ENCODE measurements around the gene RPA1. TPM values are rescaled to one million over a fixed set of nuclear protein-coding genes. Genes with fewer than 3 reads are reported as not detected.

The RPA1 gene
- total RNA-seq, 4 donors from 2014 or later: 24.0 to 37.2 (median 26.4) TPM

- 87 to 89% methylated on average over 25 of the region's 25 CpGs for WGBS, 2 donors
- Histone ChIP-seq H3K4me3 (replicated peaks in 1 of 3) (no peak overlapping the region), H3K27me3 (no peaks in the 10 kb centered on the region), H3K9me3 (no peaks in the 10 kb centered on the region), H3K36me3 (peaks cover 35 to 46% of the 10 kb centered on the region in 2 donors), H3K27ac (no peak overlapping the region), H3K4me1 (no peaks in the 10 kb centered on the region)
- intact Hi-C loops (cut with DNase I): no loop called here
- no peak for DNase-seq
- TF ChIP-seq CTCF (IDR thresholded peaks at IDR 0.05): no peak
- TF ChIP-seq POLR2A (IDR thresholded peaks at IDR 0.05): no peak
Measured at GRCh38 chr17:1896243-1897104, 66.7 kb downstream of the RPA1 start.

GRCh38 chr17:1897105-1897656, 67.4 kb downstream of the RPA1 start:
- intact Hi-C loops (cut with DNase I): no loop called here
- Histone ChIP-seq H3K27me3 (no peaks in the 10 kb centered on the region), H3K9me3 (no peaks in the 10 kb centered on the region), H3K4me3 (replicated peaks in 1 of 3) (no peak overlapping the region), H3K36me3 (peaks cover 35 to 43% of the 10 kb centered on the region in 2 donors), H3K4me1 (no peaks in the 10 kb centered on the region), H3K27ac (no peak overlapping the region)
- TF ChIP-seq POLR2A (IDR thresholded peaks at IDR 0.05): no peak
- TF ChIP-seq CTCF (IDR thresholded peaks at IDR 0.05): no peak
- DNase-seq: no peak
- WGBS, 2 donors: 95 to 97% methylated on average over 17 to 18 of the region's 18 CpGs

GRCh38 chr17:1898332-1898731, 68.5 kb downstream of the RPA1 start:
- H3K27me3 ChIP-seq: no peaks in the 10 kb centered on the region
- no peak for TF ChIP-seq POLR2A (IDR thresholded peaks at IDR 0.05)
- no peak for TF ChIP-seq CTCF (IDR thresholded peaks at IDR 0.05)
- DNase-seq: no peak
- peaks cover 35% of the 10 kb centered on the region in 2 donors for H3K36me3 ChIP-seq
- intact Hi-C loops (cut with DNase I): no loop called here
- H3K9me3 ChIP-seq: no peaks in the 10 kb centered on the region
- WGBS, 2 donors: 85 to 89% methylated on average over 17 of the region's 17 CpGs
- no peak overlapping the region for H3K4me3 ChIP-seq (replicated peaks in 1 of 3)
- H3K4me1 ChIP-seq: no peaks in the 10 kb centered on the region
- H3K27ac ChIP-seq: no peak overlapping the region

DNA sequence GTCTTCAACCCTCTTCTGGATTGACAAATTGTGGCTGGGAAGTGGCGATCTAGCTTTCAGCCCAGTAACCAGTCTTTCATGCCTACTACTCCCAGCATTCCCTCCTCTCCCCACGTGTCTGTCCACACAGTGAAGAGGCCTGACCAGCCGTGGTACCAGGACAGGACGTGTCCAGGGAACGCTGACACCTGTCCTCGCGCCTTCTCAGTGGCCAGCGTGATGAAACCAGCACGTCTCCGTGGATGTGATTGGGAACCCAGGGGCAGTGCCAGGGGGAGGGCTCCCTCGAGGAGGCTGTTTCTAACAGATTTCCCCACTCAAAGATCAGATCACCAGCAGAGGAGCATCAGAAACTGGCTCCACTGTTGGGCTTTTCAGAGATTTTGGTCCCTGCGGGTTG, 69.1 kb downstream of the RPA1 start:
- no peaks in the 10 kb centered on the region for H3K9me3 ChIP-seq
- peaks cover 33 to 35% of the 10 kb centered on the region in 2 donors for H3K36me3 ChIP-seq
- no peaks in the 10 kb centered on the region for H3K27me3 ChIP-seq
- intact Hi-C loops (cut with DNase I): no loop called here
- no peak for DNase-seq
- WGBS, 2 donors: 91 to 92% methylated on average over 12 of the region's 12 CpGs
- TF ChIP-seq POLR2A (IDR thresholded peaks at IDR 0.05) (no peak), CTCF (IDR thresholded peaks at IDR 0.05) (no peak)
- no peak overlapping the region for H3K4me3 ChIP-seq (replicated peaks in 1 of 3)
- H3K4me1 ChIP-seq: no peaks in the 10 kb centered on the region
- no peak overlapping the region for H3K27ac ChIP-seq

- 93 to 95% methylated on average over 8 of the region's 8 CpGs for WGBS, 2 donors
- Histone ChIP-seq H3K4me3 (replicated peaks in 1 of 3) (no peak overlapping the region), H3K36me3 (peaks cover 33 to 35% of the 10 kb centered on the region in 2 donors), H3K27ac (no peak overlapping the region), H3K4me1 (no peaks in the 10 kb centered on the region), H3K9me3 (no peaks in the 10 kb centered on the region), H3K27me3 (no peaks in the 10 kb centered on the region)
- no peak for DNase-seq
- intact Hi-C loops (cut with DNase I): no loop called here
- TF ChIP-seq CTCF (IDR thresholded peaks at IDR 0.05) (peak in 1 of 6 experiments; percentile 7), POLR2A (IDR thresholded peaks at IDR 0.05) (no peak)
Measured at GRCh38 chr17:1899403-1900000, 69.7 kb downstream of the RPA1 start.
